Erythroblast (primary cell): ENCODE data around the gene PFN3.

Experiments used
- GATA1 ChIP-seq: IDR thresholded peaks from 2 replicates; pipeline ENCODE4 v1.6.1; 2011; ENCODE audit warnings: low read depth, mild to moderate bottlenecking, control low read depth, low read length, moderate library complexity
- POLR2A ChIP-seq: IDR thresholded peaks from 2 replicates; pipeline ENCODE4 v1.6.1; 2011; ENCODE audit warnings: mild to moderate bottlenecking, low read length

GRCh38 chr5:177403102-177403791 lies 2.8 kb upstream of the PFN3 start:
- TF ChIP-seq POLR2A (no peak), GATA1 (no peak)
